GM23338 (cell line): ENCODE data around the gene OR5H14. TPM values are rescaled to one million over a fixed set of nuclear protein-coding genes. Genes with fewer than 3 reads are reported as not detected.

Experiments used
- ATAC-seq: fragments of 200-7000 bp; cut with Tn5 transposase; 3 replicates; pipeline ENCODE4 v1.9.1; 2020
- DNase-seq: peaks from one replicate; pipeline ENCODE4 v3.0.0-alpha.2; 2015; ENCODE audit warnings: low spot score
- H2AFZ ChIP-seq: fragments of 200-600 bp; sonication (generic); 2 replicates; pipeline ENCODE4 v1.8.0; 2016; ENCODE audit warnings: antibody characterized with exemption, mild to moderate bottlenecking, moderate library complexity
- H3F3A ChIP-seq: fragments of 200-600 bp; sonication (generic); replicated peaks from 2 replicates; pipeline ENCODE4 v1.8.0; 2017; ENCODE audit warnings: antibody characterized with exemption, mixed run types, low read depth
- H3K27ac ChIP-seq: fragments of 200-600 bp; sonication (generic); 2 replicates; pipeline ENCODE4 v1.6.1; 2016; ENCODE audit warnings: low read depth
- H3K27me3 ChIP-seq: fragments of 200-600 bp; sonication (generic); 2 replicates; pipeline ENCODE4 v1.8.0; 2016; ENCODE audit warnings: mild to moderate bottlenecking, mixed run types, moderate library complexity; ENCODE audit not compliant: insufficient read depth
- H3K36me3 ChIP-seq: fragments of 200-600 bp; sonication (generic); 2 replicates; pipeline ENCODE4 v1.8.0; 2016; ENCODE audit warnings: mild to moderate bottlenecking; ENCODE audit not compliant: insufficient read depth
- H3K4me1 ChIP-seq: fragments of 200-600 bp; sonication (generic); 2 replicates; pipeline ENCODE4 v1.8.0; 2016; ENCODE audit warnings: mild to moderate bottlenecking, moderate library complexity; ENCODE audit not compliant: insufficient read depth
- H3K4me2 ChIP-seq: fragments of 200-600 bp; sonication (generic); 2 replicates; pipeline ENCODE4 v1.7.1; 2017; ENCODE audit warnings: mixed run types
- H3K4me3 ChIP-seq: fragments of 200-600 bp; sonication (generic); 2 replicates; pipeline ENCODE4 v1.6.1; 2016; ENCODE audit warnings: mixed run types
- H3K79me2 ChIP-seq: fragments of 200-600 bp; sonication (generic); replicated peaks from 2 replicates; pipeline ENCODE4 v1.8.0; 2017; ENCODE audit warnings: mild to moderate bottlenecking; ENCODE audit not compliant: insufficient read depth
- H3K9me2 ChIP-seq: fragments of 200-600 bp; sonication (generic); 2 replicates; pipeline ENCODE4 v1.8.0; 2017; ENCODE audit not compliant: insufficient read depth
- H4K20me1 ChIP-seq: fragments of 200-600 bp; sonication (generic); replicated peaks from 2 replicates; pipeline ENCODE4 v1.8.0; 2017; ENCODE audit warnings: mild to moderate bottlenecking; ENCODE audit not compliant: insufficient read depth
- H3K27ac Mint-ChIP-seq: 2 replicates; pipeline ENCODE4 v1.8.0; 2020; ENCODE audit warnings: inconsistent platforms, mild to moderate bottlenecking, moderate library complexity, mixed read lengths
- H3K27me3 Mint-ChIP-seq: 3 replicates; pipeline ENCODE4 v1.8.0; 2022; ENCODE audit warnings: low read depth, mild to moderate bottlenecking, moderate library complexity, mixed read lengths, inconsistent platforms; ENCODE audit not compliant: insufficient read depth, poor library complexity
- H3K36me3 Mint-ChIP-seq: 3 replicates; pipeline ENCODE4 v1.8.0; 2021; ENCODE audit warnings: low read depth, mild to moderate bottlenecking, inconsistent platforms, moderate library complexity, mixed read lengths
- H3K4me1 Mint-ChIP-seq: 3 replicates; pipeline ENCODE4 v1.8.0; 2020; ENCODE audit warnings: mild to moderate bottlenecking, inconsistent platforms, mixed read lengths
- H3K4me3 Mint-ChIP-seq: 3 replicates; pipeline ENCODE4 v1.8.0; 2021; ENCODE audit warnings: moderate library complexity, mild to moderate bottlenecking, inconsistent platforms, mixed read lengths
- H3K9me3 Mint-ChIP-seq: 3 replicates; pipeline ENCODE4 v1.8.0; 2020; ENCODE audit warnings: moderate library complexity, mild to moderate bottlenecking, inconsistent platforms, mixed read lengths
- CREB1 ChIP-seq: fragments of 250-450 bp; sonication (Bioruptor Pico); IDR thresholded peaks from 2 replicates; pipeline ENCODE4 v1.5.0; 2020; ENCODE audit warnings: low read depth, mild to moderate bottlenecking, moderate library complexity
- EZH2 ChIP-seq: fragments of 200-600 bp; sonication (generic); IDR thresholded peaks from one replicate; pipeline ENCODE4 v1.8.0; 2017; ENCODE audit warnings: antibody characterized with exemption, mild to moderate bottlenecking, low read depth; ENCODE audit not compliant: unreplicated experiment
- EZH2phosphoT487 ChIP-seq: fragments of 200-600 bp; sonication (generic); IDR thresholded peaks from one replicate; pipeline ENCODE4 v1.8.1; 2018; ENCODE audit warnings: antibody characterized with exemption; ENCODE audit not compliant: unreplicated experiment
- JUNB ChIP-seq: IDR thresholded peaks from one replicate; pipeline ENCODE4 v1.6.1; 2016; ENCODE audit warnings: antibody characterized with exemption; ENCODE audit not compliant: unreplicated experiment
- NANOG ChIP-seq: IDR thresholded peaks from 2 replicates; pipeline ENCODE4 v1.6.1; 2016; ENCODE audit warnings: antibody characterized with exemption, borderline replicate concordance
- POLR2AphosphoS5 ChIP-seq: IDR thresholded peaks from 2 replicates; pipeline ENCODE4 v1.6.1; 2016; ENCODE audit warnings: antibody characterized with exemption, low read depth
- STAT1 ChIP-seq: IDR thresholded peaks from one replicate; pipeline ENCODE4 v1.6.1; 2016; ENCODE audit warnings: antibody characterized with exemption; ENCODE audit not compliant: unreplicated experiment
- ZNF114 ChIP-seq: fragments of 250-450 bp; sonication (Bioruptor Pico); IDR thresholded peaks from 2 replicates; pipeline ENCODE4 v1.5.0; 2020; ENCODE audit warnings: mild to moderate bottlenecking, moderate library complexity
- ZNF331 ChIP-seq: fragments of 250-450 bp; sonication (Bioruptor Pico); IDR thresholded peaks from 2 replicates; pipeline ENCODE4 v1.5.0; 2020; ENCODE audit warnings: low read depth, mild to moderate bottlenecking, moderate library complexity
- polyA plus RNA-seq: library from polyadenylated mRNA; unstranded; fragments of >200 nt; fragmentation: Nextera tagmentation; extraction: Ambion mirVana; gene quantifications from 2 replicates; pipeline ENCODE4 v1.2.1, GENCODE V29; 2016
- total RNA-seq: library from RNA; depleted of rRNA; stranded (reverse); fragments of >200 nt; shearing (Covaris generic); gene quantifications from 2 replicates; pipeline ENCODE4 v1.2.3, GENCODE V29; 2014
- TF ChIP-seq, protein P1 (sequence below): IDR thresholded peaks from 2 replicates; pipeline ENCODE4 v1.6.1; 2016; ENCODE audit warnings: antibody characterized with exemption
- TF ChIP-seq, protein P2 (sequence below): IDR thresholded peaks from one replicate; pipeline ENCODE4 v1.6.1; 2018; ENCODE audit warnings: antibody characterized with exemption; ENCODE audit not compliant: unreplicated experiment
- TF ChIP-seq, protein P3 (sequence below): fragments of 250-450 bp; sonication (Bioruptor Pico); IDR thresholded peaks from 2 replicates; pipeline ENCODE4 v1.5.0; 2020; ENCODE audit warnings: mild to moderate bottlenecking, moderate library complexity

The OR5H14 gene
- total and polyA plus RNA-seq, 2 experiments from 2014 or later: 0.05 TPM; not detected in 1

DNA sequence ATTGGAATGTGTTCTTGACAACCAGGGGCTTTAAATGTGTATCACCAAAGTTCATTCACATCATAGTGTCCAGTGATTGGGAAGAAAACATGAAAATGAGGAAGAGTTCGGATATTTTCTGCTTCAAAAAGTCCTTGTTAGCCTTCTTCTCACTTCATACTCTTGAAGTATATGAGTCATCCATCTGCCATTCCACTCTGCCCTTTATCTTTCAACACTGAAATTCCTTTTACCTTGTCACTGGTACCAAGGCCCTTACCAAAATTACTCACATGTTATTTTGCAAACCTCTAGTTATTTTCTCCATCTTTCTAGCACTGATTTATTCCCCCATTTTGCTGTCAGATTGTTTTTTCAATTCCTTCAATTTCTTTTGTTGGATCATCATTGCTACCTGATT lies 51.7 kb downstream of the OR5H14 start:
- Mint-ChIP-seq H3K27ac (no peak overlapping the region), H3K9me3 (peaks cover 8% of the 10 kb centered on the region; the same call in 1 of the 3 replicates)
- no peak overlapping the region for H3K4me2 ChIP-seq

More for the DNA sequence above, 51.7 kb downstream of the OR5H14 start:
- Mint-ChIP-seq H3K4me3 (no peak overlapping the region), H3K27me3 (no peaks in the 10 kb centered on the region), H3K4me1 (peaks cover 4% of the 10 kb centered on the region), H3K36me3 (no peaks in the 10 kb centered on the region; the same call in 2 of the 3 replicates)
- Histone ChIP-seq H3K36me3 (no peaks in the 10 kb centered on the region), H3K4me3 (no peak overlapping the region), H3K79me2 (no peaks in the 10 kb centered on the region), H4K20me1 (no peaks in the 10 kb centered on the region), H3K9me2 (peaks cover 21% of the 10 kb centered on the region), H3K27ac (no peak overlapping the region), H3K4me1 (peaks cover 15% of the 10 kb centered on the region; the same call in 1 of the 2 replicates), H3K27me3 (no peaks in the 10 kb centered on the region), H2AFZ (no peak overlapping the region), H3F3A (no peaks in the 10 kb centered on the region)
- ATAC-seq: no peak
- DNase-seq: no peak
- no peak for TF ChIP-seq JUNB
- TF ChIP-seq POLR2AphosphoS5: no peak
- TF ChIP-seq, protein P1, sequence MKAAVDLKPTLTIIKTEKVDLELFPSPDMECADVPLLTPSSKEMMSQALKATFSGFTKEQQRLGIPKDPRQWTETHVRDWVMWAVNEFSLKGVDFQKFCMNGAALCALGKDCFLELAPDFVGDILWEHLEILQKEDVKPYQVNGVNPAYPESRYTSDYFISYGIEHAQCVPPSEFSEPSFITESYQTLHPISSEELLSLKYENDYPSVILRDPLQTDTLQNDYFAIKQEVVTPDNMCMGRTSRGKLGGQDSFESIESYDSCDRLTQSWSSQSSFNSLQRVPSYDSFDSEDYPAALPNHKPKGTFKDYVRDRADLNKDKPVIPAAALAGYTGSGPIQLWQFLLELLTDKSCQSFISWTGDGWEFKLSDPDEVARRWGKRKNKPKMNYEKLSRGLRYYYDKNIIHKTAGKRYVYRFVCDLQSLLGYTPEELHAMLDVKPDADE: no peak
- TF ChIP-seq, protein P2, sequence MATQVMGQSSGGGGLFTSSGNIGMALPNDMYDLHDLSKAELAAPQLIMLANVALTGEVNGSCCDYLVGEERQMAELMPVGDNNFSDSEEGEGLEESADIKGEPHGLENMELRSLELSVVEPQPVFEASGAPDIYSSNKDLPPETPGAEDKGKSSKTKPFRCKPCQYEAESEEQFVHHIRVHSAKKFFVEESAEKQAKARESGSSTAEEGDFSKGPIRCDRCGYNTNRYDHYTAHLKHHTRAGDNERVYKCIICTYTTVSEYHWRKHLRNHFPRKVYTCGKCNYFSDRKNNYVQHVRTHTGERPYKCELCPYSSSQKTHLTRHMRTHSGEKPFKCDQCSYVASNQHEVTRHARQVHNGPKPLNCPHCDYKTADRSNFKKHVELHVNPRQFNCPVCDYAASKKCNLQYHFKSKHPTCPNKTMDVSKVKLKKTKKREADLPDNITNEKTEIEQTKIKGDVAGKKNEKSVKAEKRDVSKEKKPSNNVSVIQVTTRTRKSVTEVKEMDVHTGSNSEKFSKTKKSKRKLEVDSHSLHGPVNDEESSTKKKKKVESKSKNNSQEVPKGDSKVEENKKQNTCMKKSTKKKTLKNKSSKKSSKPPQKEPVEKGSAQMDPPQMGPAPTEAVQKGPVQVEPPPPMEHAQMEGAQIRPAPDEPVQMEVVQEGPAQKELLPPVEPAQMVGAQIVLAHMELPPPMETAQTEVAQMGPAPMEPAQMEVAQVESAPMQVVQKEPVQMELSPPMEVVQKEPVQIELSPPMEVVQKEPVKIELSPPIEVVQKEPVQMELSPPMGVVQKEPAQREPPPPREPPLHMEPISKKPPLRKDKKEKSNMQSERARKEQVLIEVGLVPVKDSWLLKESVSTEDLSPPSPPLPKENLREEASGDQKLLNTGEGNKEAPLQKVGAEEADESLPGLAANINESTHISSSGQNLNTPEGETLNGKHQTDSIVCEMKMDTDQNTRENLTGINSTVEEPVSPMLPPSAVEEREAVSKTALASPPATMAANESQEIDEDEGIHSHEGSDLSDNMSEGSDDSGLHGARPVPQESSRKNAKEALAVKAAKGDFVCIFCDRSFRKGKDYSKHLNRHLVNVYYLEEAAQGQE: no peak
- no peak for TF ChIP-seq ZNF331 (CRISPR knock-in tag)
- TF ChIP-seq NANOG: no peak
- no peak for TF ChIP-seq ZNF114 (CRISPR knock-in tag)
- no peak for TF ChIP-seq EZH2
- TF ChIP-seq, protein P3, sequence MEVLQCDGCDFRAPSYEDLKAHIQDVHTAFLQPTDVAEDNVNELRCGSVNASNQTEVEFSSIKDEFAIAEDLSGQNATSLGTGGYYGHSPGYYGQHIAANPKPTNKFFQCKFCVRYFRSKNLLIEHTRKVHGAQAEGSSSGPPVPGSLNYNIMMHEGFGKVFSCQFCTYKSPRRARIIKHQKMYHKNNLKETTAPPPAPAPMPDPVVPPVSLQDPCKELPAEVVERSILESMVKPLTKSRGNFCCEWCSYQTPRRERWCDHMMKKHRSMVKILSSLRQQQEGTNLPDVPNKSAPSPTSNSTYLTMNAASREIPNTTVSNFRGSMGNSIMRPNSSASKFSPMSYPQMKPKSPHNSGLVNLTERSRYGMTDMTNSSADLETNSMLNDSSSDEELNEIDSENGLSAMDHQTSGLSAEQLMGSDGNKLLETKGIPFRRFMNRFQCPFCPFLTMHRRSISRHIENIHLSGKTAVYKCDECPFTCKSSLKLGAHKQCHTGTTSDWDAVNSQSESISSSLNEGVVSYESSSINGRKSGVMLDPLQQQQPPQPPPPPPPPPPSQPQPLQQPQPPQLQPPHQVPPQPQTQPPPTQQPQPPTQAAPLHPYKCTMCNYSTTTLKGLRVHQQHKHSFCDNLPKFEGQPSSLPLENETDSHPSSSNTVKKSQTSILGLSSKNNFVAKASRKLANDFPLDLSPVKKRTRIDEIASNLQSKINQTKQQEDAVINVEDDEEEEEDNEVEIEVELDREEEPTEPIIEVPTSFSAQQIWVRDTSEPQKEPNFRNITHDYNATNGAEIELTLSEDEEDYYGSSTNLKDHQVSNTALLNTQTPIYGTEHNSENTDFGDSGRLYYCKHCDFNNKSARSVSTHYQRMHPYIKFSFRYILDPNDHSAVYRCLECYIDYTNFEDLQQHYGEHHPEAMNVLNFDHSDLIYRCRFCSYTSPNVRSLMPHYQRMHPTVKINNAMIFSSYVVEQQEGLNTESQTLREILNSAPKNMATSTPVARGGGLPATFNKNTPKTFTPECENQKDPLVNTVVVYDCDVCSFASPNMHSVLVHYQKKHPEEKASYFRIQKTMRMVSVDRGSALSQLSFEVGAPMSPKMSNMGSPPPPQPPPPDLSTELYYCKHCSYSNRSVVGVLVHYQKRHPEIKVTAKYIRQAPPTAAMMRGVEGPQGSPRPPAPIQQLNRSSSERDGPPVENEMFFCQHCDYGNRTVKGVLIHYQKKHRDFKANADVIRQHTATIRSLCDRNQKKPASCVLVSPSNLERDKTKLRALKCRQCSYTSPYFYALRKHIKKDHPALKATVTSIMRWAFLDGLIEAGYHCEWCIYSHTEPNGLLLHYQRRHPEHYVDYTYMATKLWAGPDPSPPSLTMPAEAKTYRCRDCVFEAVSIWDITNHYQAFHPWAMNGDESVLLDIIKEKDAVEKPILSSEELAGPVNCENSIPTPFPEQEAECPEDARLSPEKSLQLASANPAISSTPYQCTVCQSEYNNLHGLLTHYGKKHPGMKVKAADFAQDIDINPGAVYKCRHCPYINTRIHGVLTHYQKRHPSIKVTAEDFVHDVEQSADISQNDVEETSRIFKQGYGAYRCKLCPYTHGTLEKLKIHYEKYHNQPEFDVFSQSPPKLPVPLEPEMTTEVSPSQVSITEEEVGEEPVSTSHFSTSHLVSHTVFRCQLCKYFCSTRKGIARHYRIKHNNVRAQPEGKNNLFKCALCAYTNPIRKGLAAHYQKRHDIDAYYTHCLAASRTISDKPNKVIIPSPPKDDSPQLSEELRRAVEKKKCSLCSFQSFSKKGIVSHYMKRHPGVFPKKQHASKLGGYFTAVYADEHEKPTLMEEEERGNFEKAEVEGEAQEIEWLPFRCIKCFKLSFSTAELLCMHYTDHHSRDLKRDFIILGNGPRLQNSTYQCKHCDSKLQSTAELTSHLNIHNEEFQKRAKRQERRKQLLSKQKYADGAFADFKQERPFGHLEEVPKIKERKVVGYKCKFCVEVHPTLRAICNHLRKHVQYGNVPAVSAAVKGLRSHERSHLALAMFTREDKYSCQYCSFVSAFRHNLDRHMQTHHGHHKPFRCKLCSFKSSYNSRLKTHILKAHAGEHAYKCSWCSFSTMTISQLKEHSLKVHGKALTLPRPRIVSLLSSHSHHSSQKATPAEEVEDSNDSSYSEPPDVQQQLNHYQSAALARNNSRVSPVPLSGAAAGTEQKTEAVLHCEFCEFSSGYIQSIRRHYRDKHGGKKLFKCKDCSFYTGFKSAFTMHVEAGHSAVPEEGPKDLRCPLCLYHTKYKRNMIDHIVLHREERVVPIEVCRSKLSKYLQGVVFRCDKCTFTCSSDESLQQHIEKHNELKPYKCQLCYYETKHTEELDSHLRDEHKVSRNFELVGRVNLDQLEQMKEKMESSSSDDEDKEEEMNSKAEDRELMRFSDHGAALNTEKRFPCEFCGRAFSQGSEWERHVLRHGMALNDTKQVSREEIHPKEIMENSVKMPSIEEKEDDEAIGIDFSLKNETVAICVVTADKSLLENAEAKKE (CRISPR knock-in tag): no peak
- no peak for TF ChIP-seq EZH2phosphoT487
- TF ChIP-seq STAT1: no peak
- TF ChIP-seq CREB1 (CRISPR knock-in tag): no peak
